NT2/D1 (cell line): ENCODE data around the gene BDP1.
A peak's percentile ranks its signal among the peaks of the same experiment; 100 is the strongest.
"Not testable (repeated sequence)": the region's sequence is repeated elsewhere in the genome, so short reads cannot be mapped to it uniquely, and the experiment has no call there.

Experiments used
- DNase-seq: peaks from one replicate; pipeline ENCODE4 v3.0.0-alpha.2; 2011; ENCODE audit warnings: low read depth, low spot score
- H3K27me3 ChIP-seq: 2 replicates; pipeline ENCODE4 v1.6.0; 2011; ENCODE audit warnings: mild to moderate bottlenecking; ENCODE audit not compliant: insufficient read length, insufficient read depth
- H3K36me3 ChIP-seq: 2 replicates; pipeline ENCODE4 v1.6.1; 2011; ENCODE audit warnings: mild to moderate bottlenecking, low read length, mixed read lengths; ENCODE audit not compliant: insufficient read depth, insufficient read length
- H3K4me1 ChIP-seq: 2 replicates; pipeline ENCODE4 v1.5.1; 2011; ENCODE audit not compliant: insufficient read depth, insufficient read length
- H3K4me3 ChIP-seq: 2 replicates; pipeline ENCODE4 v1.5.1; 2011; ENCODE audit warnings: low read depth; ENCODE audit not compliant: insufficient read length
- H3K9ac ChIP-seq: 2 replicates; pipeline ENCODE4 v1.6.0; 2011; ENCODE audit warnings: low read depth; ENCODE audit not compliant: insufficient read length
- H3K9me3 ChIP-seq: 2 replicates; pipeline ENCODE4 v1.5.1; 2011; ENCODE audit warnings: mild to moderate bottlenecking, low read length; ENCODE audit not compliant: insufficient read depth
- SUZ12 ChIP-seq: IDR thresholded peaks from 2 replicates; pipeline ENCODE4 v1.6.1; 2011; ENCODE audit not compliant: insufficient read length, insufficient read depth; ENCODE audit errors: extremely low read depth
- YY1 ChIP-seq: IDR thresholded peaks from 2 replicates; pipeline ENCODE4 v1.6.1; 2011; ENCODE audit not compliant: insufficient read length, insufficient read depth
- ZNF274 ChIP-seq: IDR thresholded peaks from 2 replicates; pipeline ENCODE4 v1.6.1; 2011; ENCODE audit warnings: mild to moderate bottlenecking, low read depth, low read length

The BDP1 gene, protein sequence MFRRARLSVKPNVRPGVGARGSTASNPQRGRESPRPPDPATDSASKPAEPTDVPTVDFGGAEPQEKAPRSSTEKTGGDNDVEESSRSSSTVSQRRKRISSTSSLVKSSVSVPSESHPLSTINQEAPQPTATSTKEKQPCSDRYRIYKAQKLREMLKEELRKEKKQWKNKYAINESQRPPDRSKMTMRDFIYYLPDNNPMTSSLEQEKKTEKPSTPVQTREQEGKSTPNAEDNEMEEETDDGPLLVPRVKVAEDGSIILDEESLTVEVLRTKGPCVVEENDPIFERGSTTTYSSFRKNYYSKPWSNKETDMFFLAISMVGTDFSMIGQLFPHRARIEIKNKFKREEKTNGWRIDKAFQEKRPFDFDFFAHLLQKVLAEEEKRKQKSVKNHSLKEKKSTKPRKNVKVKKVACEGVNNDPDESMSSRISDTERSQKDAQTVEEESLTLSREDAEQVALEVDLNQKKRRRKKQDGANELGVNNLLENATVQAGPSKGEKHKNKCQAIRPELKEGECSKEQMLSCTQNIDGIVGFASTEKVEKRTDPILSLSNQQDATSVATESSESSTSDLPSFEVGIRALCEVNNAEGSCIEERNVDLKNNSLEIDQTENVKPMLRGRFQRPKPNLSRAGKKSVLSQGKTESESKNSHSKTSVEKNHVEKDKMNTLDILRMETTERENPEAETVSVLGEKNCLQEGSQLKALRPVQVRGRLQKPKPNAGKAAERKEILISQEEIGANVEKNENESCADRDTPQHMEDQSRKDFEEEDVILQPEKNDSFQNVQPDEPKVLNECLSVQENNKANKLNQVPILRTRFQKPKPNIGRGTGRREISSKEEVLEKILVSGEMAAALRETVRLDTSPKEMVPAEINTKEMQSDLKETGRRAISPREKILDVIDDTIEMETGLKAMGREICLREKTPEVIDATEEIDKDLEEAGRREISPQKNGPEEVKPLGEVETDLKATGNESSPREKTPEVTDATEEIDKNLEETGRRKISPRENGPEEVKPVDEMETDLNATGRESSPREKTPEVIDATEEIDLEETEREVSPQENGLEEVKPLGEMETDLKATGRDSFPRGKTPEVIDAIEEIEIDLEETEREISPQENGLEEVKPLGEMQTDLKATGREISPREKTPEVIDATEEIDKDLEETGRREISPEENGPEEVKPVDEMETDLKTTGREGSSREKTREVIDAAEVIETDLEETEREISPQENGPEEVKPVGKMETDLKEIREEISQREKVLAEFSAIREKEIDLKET (N-terminal part only)

DNA sequence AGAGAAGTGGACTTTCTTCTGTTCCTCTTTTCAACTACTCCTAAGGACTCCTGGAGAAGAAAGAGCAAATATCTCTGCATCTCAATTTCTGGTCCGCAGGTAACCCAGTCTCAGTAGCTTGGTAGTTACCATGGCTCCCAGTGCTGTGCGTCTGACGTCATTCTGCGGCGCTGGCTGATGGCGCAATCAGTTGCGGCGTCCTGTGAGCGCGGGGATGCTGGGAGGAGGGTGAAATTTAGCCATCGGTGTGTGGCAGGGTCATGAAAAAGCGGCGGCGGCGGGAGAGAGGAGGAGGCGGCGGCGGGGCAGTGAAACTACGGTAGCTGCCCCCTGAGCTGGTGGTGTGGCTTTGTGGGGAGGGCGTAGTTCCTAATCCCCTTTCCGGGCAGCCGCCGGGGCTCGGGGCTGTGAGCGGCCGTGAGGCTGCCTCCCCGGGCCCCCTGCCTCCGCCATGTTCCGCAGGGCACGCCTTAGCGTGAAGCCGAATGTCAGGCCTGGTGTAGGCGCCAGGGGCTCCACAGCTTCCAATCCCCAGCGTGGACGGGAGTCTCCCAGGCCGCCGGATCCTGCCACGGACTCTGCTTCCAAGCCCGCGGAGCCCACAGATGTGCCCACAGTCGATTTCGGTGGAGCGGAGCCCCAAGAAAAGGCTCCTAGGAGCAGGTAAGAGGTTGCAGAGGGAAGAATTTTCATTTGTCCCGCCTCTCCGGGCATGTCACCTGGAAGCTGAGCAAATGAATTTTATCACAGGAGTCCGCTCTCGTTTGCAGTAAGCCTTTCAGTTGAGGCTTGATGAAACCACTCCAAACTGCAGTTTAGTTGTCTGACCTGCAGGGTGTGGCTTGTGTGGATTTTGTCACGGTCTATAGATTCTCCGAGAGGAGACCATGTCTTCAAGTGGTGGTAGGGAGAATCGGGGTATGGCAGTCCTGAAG is at the start of gene BDP1:
Gene BDP1 (plus strand): TSS at position 225 of the 935 bp plus-strand sequence. CDS start 227 bp downstream, at position 452.
- Histone ChIP-seq H3K4me3 (peak within 1 kb of the TSS; percentile 84), H3K36me3 (peaks cover 21% of the 10 kb centered on the region), H3K4me1 (no peaks in the 10 kb centered on the region), H3K9me3 (no peaks in the 10 kb centered on the region), H3K27me3 (no peaks in the 10 kb centered on the region), H3K9ac (peak within 1 kb of the TSS; percentile 90)
- DNase-seq, result peak; percentile 86
- no peak for TF ChIP-seq SUZ12
- no peak for TF ChIP-seq ZNF274
- TF ChIP-seq YY1, result peak; percentile 39

DNA sequence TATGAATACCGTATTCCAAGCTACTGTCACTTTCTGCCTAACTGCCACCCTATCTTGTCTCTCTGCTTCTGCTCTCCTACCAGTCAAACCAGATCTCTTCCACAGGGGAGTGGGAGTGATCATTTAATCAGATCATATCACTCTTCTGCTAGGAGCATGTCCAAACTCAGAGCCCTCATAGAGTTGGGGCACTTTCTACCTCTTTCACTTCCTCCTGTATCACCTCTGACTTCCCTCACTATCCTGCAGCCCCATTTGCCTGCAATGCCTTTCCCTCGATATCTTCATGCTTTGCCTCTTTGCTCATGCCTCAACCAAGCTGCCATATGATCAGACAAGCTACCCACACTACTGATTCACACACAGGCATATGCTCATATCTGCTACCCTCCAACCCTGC is 45.4 kb upstream of the BDP1 start:
- H3K4me3 ChIP-seq, H3K9me3 ChIP-seq, H3K9ac ChIP-seq, H3K36me3 ChIP-seq, H3K4me1 ChIP-seq, H3K27me3 ChIP-seq, DNase-seq: not testable (repeated sequence)

DNA sequence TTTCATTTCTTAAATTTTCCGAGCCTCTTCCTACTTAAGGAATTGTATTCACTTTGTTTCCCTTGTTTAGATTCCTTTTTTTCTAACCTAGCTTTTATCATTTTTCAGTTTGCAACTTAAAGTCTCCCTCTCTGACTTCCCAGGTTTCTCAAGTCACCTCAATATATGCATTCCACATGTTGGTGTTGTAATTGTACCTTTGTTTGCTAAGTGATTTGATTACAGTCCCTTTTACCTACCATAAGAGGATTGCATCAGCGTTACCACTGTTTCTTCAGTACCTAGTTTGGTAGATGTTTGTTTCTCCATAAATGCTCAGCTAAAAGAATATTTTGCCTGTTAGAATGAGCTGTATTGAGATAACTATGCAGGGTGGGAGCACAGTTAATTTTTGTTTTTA is 39.8 kb upstream of the BDP1 start:
- not testable (repeated sequence) for H3K9me3 ChIP-seq, DNase-seq, H3K36me3 ChIP-seq, H3K4me3 ChIP-seq, H3K9ac ChIP-seq, H3K27me3 ChIP-seq, H3K4me1 ChIP-seq

DNA sequence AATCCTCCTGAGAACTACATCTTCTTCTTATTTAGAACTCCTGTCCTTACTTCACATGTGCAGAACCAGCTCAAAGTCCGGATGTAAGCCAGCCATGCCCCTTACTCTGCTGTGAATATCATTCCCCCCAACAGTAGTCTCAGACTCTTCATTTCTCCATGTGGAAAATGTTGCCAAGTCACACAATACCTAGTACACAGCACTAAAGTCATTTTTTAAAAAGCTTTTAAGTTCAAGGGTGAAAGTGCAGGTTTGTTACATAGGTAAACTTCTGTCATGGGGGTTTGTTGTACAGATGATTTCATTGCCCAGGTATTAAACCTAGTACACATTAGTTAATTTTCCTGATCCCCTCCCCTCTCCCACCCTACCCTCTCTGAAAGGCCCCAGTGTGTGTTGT is 37.4 kb upstream of the BDP1 start:
- H3K36me3 ChIP-seq, H3K27me3 ChIP-seq, H3K9ac ChIP-seq, H3K9me3 ChIP-seq, DNase-seq, H3K4me1 ChIP-seq, H3K4me3 ChIP-seq: not testable (repeated sequence)

DNA sequence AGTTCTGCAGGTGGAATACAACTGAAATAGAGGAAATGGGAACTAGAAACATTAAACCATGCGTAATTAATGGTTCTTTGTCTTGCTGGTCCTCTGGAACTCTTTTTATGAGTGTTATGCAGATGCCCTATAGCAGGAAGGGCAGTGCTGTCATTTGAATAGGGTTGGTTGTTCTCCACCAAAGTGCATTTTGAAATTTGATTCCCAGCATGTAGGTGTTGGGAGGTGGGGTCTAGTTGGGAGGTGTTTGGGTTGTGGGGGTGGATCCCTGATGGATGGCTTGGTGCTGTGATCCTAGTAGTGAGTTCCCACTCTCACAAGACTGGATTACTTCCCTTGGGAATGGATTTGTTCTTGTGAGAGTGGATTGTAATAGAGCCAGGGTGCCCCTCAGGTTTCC is 34.2 kb upstream of the BDP1 start:
- H3K9ac ChIP-seq, H3K9me3 ChIP-seq, H3K4me3 ChIP-seq, H3K27me3 ChIP-seq, DNase-seq, H3K4me1 ChIP-seq, H3K36me3 ChIP-seq: not testable (repeated sequence)

DNA sequence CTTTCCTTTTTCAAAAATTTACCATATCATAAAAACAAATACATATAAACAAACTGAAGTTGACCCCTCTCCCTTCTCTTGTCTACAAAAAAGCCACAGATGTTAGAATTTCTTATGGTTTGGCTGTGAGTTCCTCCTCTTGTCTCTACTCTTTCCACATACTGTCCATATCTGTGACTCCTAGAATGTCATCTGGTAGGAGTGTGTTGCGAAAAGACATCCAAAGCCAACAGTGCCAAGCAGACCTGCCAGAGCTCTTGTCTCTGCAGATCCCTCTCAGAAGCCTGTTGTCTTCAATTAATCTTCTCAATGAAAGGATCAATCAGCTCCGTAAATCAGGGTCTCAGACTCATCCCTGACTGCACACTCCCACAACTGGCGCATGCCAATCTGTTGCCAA is 31.6 kb upstream of the BDP1 start:
- not testable (repeated sequence) for H3K9me3 ChIP-seq, H3K4me3 ChIP-seq, H3K27me3 ChIP-seq, DNase-seq, H3K4me1 ChIP-seq, H3K36me3 ChIP-seq, H3K9ac ChIP-seq

DNA sequence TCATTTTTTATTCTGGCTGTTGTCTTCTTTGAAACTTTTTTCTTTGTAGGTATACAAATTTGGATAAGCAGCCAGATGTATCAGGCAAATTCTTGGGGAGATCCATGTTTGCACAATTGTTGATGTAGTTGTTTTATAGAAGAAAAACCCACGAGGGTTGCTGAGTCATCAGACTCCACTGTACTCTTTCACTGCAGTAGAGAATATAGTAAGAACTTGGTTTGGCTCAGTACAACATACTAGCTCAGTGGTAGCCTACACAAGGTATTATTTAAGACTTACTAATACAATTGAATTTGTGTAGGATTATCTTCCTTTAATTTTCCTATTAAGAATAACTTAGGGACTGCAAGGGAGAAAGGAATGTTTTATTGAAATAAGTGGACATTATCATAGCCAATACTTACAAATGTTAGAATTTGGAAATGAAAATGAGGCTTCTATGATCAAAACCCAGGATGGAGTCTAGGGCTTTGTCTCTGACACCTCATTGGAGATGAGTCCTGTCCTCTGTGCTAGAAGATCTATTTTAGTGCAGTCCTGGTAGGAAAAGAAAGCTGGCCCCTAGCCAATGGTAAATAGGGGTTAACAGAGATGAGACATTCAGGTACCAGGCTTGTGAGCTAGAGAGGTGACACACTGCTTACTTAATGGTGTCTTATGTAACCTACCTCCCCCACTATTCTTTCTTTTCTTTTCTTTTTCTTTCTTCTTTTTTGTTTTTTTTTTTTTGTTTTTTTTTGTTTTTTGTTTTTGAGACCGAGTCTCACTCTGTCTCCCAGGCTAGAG is 28.6 kb upstream of the BDP1 start:
- not testable (repeated sequence) for DNase-seq, H3K36me3 ChIP-seq, H3K4me1 ChIP-seq, H3K27me3 ChIP-seq, H3K9me3 ChIP-seq, H3K9ac ChIP-seq, H3K4me3 ChIP-seq

DNA sequence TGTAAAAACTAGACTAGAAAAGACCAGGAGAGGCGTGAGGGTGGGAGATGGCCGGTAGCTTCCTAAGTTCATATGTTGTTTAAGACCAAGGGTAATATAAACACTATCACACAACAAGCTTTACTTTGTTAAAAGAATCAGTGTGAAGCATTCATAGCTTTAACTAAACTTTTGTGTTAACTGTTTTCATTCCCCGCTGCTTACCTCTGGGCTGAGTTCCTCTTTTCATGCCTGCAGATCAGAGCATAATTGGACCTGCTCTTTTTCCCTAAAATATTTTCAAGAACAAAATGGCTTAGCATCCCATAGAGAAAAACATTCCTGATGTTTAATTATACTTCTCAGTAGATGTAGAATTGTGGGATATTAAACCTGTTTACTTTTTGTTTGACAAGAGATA is 23.0 kb upstream of the BDP1 start:
- not testable (repeated sequence) for H3K4me3 ChIP-seq, H3K27me3 ChIP-seq, DNase-seq, H3K9ac ChIP-seq, H3K9me3 ChIP-seq, H3K4me1 ChIP-seq, H3K36me3 ChIP-seq

DNA sequence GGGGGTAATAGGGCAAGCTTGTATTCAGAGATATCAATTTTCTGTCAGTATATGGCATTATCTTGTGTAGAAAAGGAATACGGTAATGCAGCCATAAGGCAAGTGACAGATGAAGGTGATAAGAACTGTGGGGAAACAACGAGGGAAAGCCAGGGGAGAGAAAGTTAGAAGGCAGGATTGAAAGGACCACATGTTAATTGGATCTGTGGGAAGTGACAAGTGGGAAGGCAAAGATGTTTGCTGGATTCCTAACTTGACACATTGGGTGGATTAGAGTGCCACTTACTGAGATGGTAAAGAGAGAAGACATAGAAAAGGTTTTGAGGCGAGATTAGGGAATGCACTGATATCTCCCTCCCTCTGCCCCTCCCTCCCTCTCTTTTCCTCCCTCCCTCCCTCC is 20.6 kb upstream of the BDP1 start:
- not testable (repeated sequence) for H3K9ac ChIP-seq, H3K36me3 ChIP-seq, H3K4me3 ChIP-seq, DNase-seq, H3K9me3 ChIP-seq, H3K27me3 ChIP-seq, H3K4me1 ChIP-seq

DNA sequence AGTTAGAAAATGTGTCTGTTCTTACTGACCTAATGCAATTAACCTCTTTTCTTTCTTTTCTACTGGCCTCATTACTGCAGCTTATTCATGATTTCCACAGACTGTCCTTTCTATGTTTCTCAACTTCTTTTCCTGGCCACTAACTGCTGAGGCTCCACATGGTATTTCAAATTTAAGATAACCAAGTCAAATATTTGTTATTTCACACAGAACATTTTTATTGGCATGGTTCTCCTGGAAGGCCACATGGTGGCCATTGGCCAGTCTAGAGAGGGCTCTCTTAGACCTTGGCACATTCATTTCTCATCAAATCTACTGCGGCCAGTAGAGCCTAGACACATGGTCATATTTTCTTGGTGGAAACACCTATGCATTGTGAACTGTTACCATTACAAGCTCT is 13.9 kb upstream of the BDP1 start:
- H3K9me3 ChIP-seq, H3K4me3 ChIP-seq, H3K9ac ChIP-seq, H3K27me3 ChIP-seq, H3K36me3 ChIP-seq, H3K4me1 ChIP-seq, DNase-seq: not testable (repeated sequence)
